ENCODE results near the gene DACH1. TPM values are rescaled to one million over a fixed set of nuclear protein-coding genes. Genes with fewer than 3 reads are reported as not detected.

The DACH1 gene
- total RNA-seq, 1 donor from 2014 or later: 1.2 TPM

DNA sequence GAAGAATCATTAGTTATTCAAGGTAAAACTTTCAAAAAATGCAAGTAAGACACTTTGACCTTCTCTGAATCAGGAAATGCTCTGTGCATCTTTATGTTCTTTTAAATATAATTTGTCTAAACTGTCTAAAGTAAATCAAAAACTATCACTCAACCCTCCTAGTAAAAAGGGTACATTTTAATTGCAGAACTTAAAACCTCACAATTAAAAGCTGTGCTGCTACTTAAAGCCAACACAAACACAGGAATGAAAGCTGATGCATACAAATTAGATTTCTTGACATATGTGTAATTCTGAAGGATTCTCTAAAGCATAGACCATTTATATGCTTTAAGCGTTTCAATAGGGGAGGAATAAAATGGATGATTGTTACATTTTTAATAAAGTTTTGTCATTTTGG, 58.3 kb downstream of the DACH1 start:
- Histone ChIP-seq H3K27me3 (ENCODE audit: control insufficient read depth, insufficient read depth, low read length) (no peaks in the 10 kb centered on the region), H3K4me3 (ENCODE audit: low read depth, low read length) (no peak overlapping the region), H3K36me3 (ENCODE audit: control insufficient read depth, insufficient read depth, low read length) (no peaks in the 10 kb centered on the region)
- no peak for DNase-seq (ENCODE audit: low read depth)
- TF ChIP-seq, protein P1, sequence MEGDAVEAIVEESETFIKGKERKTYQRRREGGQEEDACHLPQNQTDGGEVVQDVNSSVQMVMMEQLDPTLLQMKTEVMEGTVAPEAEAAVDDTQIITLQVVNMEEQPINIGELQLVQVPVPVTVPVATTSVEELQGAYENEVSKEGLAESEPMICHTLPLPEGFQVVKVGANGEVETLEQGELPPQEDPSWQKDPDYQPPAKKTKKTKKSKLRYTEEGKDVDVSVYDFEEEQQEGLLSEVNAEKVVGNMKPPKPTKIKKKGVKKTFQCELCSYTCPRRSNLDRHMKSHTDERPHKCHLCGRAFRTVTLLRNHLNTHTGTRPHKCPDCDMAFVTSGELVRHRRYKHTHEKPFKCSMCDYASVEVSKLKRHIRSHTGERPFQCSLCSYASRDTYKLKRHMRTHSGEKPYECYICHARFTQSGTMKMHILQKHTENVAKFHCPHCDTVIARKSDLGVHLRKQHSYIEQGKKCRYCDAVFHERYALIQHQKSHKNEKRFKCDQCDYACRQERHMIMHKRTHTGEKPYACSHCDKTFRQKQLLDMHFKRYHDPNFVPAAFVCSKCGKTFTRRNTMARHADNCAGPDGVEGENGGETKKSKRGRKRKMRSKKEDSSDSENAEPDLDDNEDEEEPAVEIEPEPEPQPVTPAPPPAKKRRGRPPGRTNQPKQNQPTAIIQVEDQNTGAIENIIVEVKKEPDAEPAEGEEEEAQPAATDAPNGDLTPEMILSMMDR (IDR thresholded peaks at IDR 0.05; ENCODE audit: insufficient read depth, low read length, poor library complexity, severe bottlenecking): no peak

DNA sequence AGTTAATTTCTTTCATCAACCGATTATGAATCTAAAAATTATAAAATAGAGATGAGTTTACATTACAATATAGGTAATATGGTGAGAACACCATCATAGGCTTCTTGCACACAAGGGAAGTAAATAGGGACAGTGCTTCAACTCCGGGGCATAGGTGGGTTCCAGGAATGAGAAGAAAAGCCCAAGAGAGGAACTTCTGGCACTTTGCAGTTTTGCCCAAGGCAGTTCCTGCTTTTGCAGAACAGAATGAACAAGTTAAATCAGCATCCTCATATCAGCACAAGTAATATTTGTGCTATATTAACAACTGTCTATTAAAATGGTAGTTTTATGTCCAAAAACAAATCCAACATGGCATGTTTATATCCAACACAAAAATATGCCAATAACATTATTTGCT, 60.1 kb downstream of the DACH1 start:
- Histone ChIP-seq H3K36me3 (ENCODE audit: control insufficient read depth, insufficient read depth, low read length) (no peaks in the 10 kb centered on the region), H3K4me3 (ENCODE audit: low read depth, low read length) (no peak overlapping the region), H3K27me3 (ENCODE audit: control insufficient read depth, insufficient read depth, low read length) (no peaks in the 10 kb centered on the region)
- TF ChIP-seq, protein P1 (IDR thresholded peaks at IDR 0.05; ENCODE audit: insufficient read depth, low read length, poor library complexity, severe bottlenecking): no peak
- DNase-seq (ENCODE audit: low read depth): no peak

DNA sequence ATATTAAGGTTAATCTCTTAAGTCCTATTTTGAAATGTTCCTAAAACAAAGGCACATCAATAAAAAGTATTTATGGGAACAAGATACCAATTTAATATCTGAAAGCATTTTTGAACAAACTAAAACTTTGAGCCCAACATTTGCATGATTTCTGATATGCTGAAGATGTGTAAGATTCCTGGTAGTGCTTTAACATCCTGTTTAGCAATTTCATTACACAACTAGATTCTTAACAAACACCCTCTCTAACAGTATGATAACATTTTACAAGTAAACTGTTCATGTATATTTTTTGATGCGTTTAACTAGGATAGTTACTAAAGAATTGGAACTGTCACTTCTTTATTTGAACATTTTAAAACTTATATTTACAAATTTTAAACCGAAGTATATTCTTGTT, 63.9 kb downstream of the DACH1 start:
- Histone ChIP-seq H3K36me3 (ENCODE audit: control insufficient read depth, insufficient read depth, low read length) (no peaks in the 10 kb centered on the region), H3K27me3 (ENCODE audit: control insufficient read depth, insufficient read depth, low read length) (no peaks in the 10 kb centered on the region), H3K4me3 (ENCODE audit: low read depth, low read length) (no peak overlapping the region)
- no peak for DNase-seq (ENCODE audit: low read depth)
- TF ChIP-seq, protein P1 (IDR thresholded peaks at IDR 0.05; ENCODE audit: insufficient read depth, low read length, poor library complexity, severe bottlenecking): no peak

DNA sequence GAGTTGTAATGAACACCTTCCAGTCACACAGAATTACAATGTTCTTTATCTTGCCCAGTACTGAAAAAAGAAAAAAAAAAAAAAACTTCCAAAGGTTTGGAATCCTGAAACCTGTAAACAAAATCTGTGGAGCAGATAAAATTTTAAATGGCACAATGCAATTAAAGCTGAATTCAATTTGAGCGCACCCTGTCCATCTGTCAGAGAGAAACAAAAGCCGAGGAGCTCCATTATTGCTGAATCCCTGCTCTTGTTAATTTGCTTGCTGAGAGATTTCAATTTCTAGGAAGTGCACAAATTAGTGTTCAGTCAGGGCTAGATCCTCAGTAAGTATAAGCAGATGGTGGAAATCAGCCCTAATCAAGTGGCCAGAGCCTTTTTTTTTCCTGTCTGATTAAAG, 65.2 kb downstream of the DACH1 start:
- no peaks in the 10 kb centered on the region for H3K36me3 ChIP-seq (ENCODE audit: control insufficient read depth, insufficient read depth, low read length)
- TF ChIP-seq, protein P1 (IDR thresholded peaks at IDR 0.05; ENCODE audit: insufficient read depth, low read length, poor library complexity, severe bottlenecking): no peak
- no peak for DNase-seq (ENCODE audit: low read depth)
- no peak overlapping the region for H3K4me3 ChIP-seq (ENCODE audit: low read depth, low read length)
- H3K27me3 ChIP-seq (ENCODE audit: control insufficient read depth, insufficient read depth, low read length): no peaks in the 10 kb centered on the region

DNA sequence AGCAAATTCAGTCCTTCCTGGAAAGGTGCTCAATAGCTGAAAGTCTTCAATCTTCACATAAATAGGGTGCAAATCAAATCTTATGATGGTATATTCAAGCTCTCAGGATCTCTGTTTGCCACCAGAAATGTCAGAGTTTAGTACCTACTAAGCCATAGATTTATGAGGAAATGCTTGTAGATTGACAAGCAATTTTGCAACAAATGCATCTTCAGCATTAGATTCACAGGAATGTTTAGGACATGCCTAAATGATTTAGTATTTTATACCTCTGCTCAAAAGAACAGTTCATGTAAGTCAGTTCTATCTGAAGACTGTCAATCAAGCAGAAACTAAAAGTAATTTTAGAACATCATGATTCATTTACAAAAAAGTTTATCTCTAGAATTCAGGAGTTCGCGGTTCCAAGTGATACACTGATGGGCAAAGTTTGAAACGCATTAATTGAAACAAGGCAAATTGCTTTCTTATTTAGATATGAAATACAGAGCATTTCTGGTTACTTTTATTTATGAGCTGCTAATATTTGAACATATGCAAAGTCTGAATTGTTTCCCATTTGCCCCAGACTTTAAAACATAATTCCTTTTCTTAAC, 65.7 kb downstream of the DACH1 start:
- TF ChIP-seq, protein P1 (IDR thresholded peaks at IDR 0.05; ENCODE audit: insufficient read depth, low read length, poor library complexity, severe bottlenecking): no peak
- Histone ChIP-seq H3K36me3 (ENCODE audit: control insufficient read depth, insufficient read depth, low read length) (no peaks in the 10 kb centered on the region), H3K27me3 (ENCODE audit: control insufficient read depth, insufficient read depth, low read length) (no peaks in the 10 kb centered on the region), H3K4me3 (ENCODE audit: low read depth, low read length) (no peak overlapping the region)
- DNase-seq (ENCODE audit: low read depth): no peak

DNA sequence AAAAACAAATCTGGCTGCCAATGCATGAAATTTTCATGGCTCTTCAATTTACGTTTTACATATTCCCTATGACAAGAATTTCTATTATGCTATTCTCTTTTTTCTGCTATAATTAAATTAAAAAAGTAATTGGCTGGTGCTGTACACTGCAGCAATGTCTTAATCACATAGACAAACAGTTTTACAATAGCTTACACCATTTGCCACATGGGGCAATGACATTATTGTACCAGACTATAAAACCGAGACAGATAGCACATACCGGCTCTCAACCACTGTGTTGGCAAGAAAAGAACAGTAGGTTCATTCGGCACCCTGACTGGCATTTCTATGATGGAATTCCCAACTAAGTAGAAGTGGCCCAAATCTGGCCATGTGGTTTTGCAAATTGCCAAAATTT, 67.7 kb downstream of the DACH1 start:
- H3K27me3 ChIP-seq (ENCODE audit: control insufficient read depth, insufficient read depth, low read length): no peaks in the 10 kb centered on the region
- DNase-seq (ENCODE audit: low read depth): no peak
- no peaks in the 10 kb centered on the region for H3K36me3 ChIP-seq (ENCODE audit: control insufficient read depth, insufficient read depth, low read length)
- TF ChIP-seq, protein P1 (IDR thresholded peaks at IDR 0.05; ENCODE audit: insufficient read depth, low read length, poor library complexity, severe bottlenecking): no peak
- no peak overlapping the region for H3K4me3 ChIP-seq (ENCODE audit: low read depth, low read length)

Measured in kidney epithelial cell (primary cell).